ENCODE data around the gene IRF2BP1.

DNA sequence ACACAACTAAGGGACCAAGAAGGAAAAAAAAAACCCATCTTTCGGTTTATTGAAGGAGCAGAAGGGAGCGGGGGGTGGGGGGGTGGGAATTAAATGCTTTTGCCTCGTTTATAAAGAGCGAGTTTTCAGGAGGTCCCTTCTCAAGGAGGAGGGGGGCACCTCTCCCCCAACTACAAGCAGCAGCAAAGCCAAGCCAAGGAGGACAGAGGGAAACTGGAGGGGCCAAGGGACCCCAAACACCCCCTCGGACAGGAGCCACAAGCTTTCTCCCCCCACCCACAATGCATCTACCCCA is 2.4 kb downstream of the IRF2BP1 start:
- TF ChIP-seq, protein P1, sequence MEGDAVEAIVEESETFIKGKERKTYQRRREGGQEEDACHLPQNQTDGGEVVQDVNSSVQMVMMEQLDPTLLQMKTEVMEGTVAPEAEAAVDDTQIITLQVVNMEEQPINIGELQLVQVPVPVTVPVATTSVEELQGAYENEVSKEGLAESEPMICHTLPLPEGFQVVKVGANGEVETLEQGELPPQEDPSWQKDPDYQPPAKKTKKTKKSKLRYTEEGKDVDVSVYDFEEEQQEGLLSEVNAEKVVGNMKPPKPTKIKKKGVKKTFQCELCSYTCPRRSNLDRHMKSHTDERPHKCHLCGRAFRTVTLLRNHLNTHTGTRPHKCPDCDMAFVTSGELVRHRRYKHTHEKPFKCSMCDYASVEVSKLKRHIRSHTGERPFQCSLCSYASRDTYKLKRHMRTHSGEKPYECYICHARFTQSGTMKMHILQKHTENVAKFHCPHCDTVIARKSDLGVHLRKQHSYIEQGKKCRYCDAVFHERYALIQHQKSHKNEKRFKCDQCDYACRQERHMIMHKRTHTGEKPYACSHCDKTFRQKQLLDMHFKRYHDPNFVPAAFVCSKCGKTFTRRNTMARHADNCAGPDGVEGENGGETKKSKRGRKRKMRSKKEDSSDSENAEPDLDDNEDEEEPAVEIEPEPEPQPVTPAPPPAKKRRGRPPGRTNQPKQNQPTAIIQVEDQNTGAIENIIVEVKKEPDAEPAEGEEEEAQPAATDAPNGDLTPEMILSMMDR (IDR thresholded peaks at IDR 0.05), result peak; percentile 50; the same call in 1 of the 3 replicates
- no peak; a peak in 1 of 5 replicates for TF ChIP-seq RAD21 (conservative IDR thresholded peaks at IDR 0.05 in 1 of 2, IDR thresholded peaks at IDR 0.05 in 1 of 2)
- TF ChIP-seq CBX8 (IDR thresholded peaks at IDR 0.05), result no peak
- TF ChIP-seq POLR2A (IDR thresholded peaks at IDR 0.05; ENCODE audit: low read length), result no peak

Data from A549 (cell line).